Thyroid gland (tissue), 4 donors: Measurements from ENCODE around the gene MIA.

Experiments used
- POLR2A ChIP-seq, 2 donors: fragments of 450-650 bp; IDR thresholded peaks; one replicate each; pipeline ENCODE4 v1.6.1; 2017; ENCODE audit warnings: antibody characterized with exemption in 2 of 2, mild to moderate bottlenecking in 2 of 2, moderate library complexity in 1 of 2
- TF ChIP-seq, protein P1 (sequence below), 6 experiments: fragments of 200-600 bp in 3 of 6; fragments of 450-650 bp in 3 of 6; sonication (generic) in 3 of 6; IDR thresholded peaks; one replicate each; pipeline ENCODE4 v1.5.1; 2016 to 2019; ENCODE audit warnings: antibody characterized with exemption in 6 of 6, mild to moderate bottlenecking in 2 of 6, inconsistent platforms in 1 of 6, moderate library complexity in 1 of 6

- TF ChIP-seq, protein P1, sequence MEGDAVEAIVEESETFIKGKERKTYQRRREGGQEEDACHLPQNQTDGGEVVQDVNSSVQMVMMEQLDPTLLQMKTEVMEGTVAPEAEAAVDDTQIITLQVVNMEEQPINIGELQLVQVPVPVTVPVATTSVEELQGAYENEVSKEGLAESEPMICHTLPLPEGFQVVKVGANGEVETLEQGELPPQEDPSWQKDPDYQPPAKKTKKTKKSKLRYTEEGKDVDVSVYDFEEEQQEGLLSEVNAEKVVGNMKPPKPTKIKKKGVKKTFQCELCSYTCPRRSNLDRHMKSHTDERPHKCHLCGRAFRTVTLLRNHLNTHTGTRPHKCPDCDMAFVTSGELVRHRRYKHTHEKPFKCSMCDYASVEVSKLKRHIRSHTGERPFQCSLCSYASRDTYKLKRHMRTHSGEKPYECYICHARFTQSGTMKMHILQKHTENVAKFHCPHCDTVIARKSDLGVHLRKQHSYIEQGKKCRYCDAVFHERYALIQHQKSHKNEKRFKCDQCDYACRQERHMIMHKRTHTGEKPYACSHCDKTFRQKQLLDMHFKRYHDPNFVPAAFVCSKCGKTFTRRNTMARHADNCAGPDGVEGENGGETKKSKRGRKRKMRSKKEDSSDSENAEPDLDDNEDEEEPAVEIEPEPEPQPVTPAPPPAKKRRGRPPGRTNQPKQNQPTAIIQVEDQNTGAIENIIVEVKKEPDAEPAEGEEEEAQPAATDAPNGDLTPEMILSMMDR (IDR thresholded peaks at IDR 0.05), result no peak
- TF ChIP-seq POLR2A (IDR thresholded peaks at IDR 0.05), result no peak
These were observed 2.3 kb downstream of the MIA start for GRCh38 chr19:40777645-40777936.
